HEK293T (cell line): ENCODE measurements around the gene TMPRSS7.

ENCODE experiments used
- CTBP1 ChIP-seq: fragments of 450-650 bp; IDR thresholded peaks from 2 replicates; pipeline ENCODE4 v1.6.1; 2016; ENCODE audit warnings: borderline replicate concordance
- ELF4 ChIP-seq: fragments of 450-650 bp; IDR thresholded peaks from 2 replicates; pipeline ENCODE4 v1.6.1; 2017; ENCODE audit warnings: antibody characterized with exemption
- FOXA1 ChIP-seq: fragments of 450-650 bp; IDR thresholded peaks from 2 replicates; pipeline ENCODE4 v1.6.1; 2016; ENCODE audit warnings: mild to moderate bottlenecking
- FOXM1 ChIP-seq: fragments of 450-650 bp; IDR thresholded peaks from 2 replicates; pipeline ENCODE4 v1.6.1; 2017; ENCODE audit warnings: mild to moderate bottlenecking, borderline replicate concordance
- L3MBTL2 ChIP-seq: fragments of 450-650 bp; conservative IDR thresholded peaks from 2 replicates; pipeline ENCODE4 v1.6.1; 2016; ENCODE audit warnings: mild to moderate bottlenecking
- PKNOX1 ChIP-seq: fragments of 450-650 bp; IDR thresholded peaks from 2 replicates; pipeline ENCODE4 v1.6.1; 2016
- SP1 ChIP-seq: fragments of 450-650 bp; IDR thresholded peaks from 2 replicates; pipeline ENCODE4 v1.6.1; 2017
- SUZ12 ChIP-seq: fragments of 450-650 bp; IDR thresholded peaks from 2 replicates; pipeline ENCODE4 v1.6.1; 2016; ENCODE audit warnings: mild to moderate bottlenecking
- TARDBP ChIP-seq: fragments of 450-650 bp; IDR thresholded peaks from 2 replicates; pipeline ENCODE4 v1.6.1; 2016
- ZNF384 ChIP-seq: fragments of 450-650 bp; IDR thresholded peaks from 2 replicates; pipeline ENCODE4 v1.6.1; 2016

DNA sequence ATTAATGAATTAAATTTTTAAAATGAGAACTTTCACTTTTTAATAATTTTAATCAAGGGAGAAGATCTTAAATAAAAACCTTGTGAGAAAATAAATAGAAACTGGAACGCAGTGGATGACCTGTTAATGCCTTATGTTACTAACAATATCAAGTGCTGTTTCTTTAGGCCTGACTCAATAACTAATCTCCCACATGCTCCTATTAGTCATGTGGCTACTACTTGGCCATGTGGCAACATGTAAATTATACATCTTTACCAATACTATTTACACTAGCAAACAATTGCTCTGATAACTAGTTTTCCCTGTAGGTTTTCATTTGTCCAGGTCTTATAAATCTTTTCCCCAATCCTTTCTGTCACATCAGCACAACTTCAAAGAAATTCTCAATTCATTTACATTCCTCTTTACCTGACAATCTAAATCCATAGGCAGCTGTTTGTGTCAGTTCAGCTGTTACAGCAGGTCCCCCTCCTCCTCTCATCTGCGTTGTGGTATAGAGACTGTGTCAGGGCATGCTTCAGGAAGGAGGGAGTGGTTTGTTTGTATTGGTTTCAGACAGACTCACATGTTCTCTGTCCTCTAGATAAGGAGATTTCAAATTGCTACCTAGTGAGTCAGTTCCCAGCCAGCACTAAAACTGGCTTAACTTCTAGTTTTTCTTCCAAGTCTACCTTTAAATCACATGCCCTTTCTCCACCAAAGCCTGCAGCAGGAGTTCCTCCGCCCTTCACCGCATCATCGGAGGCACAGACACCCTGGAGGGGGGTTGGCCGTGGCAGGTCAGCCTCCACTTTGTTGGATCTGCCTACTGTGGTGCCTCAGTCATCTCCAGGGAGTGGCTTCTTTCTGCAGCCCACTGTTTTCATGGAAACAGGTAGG is 40.3 kb downstream of the TMPRSS7 start:
- TF ChIP-seq ELF4 (no peak), PKNOX1 (no peak), FOXM1 (no peak), CTBP1 (no peak), L3MBTL2 (no peak), SP1 (no peak), SUZ12 (no peak), ZNF384 (no peak), FOXA1 (no peak), TARDBP (no peak)
